Measurements from ENCODE around the gene COL23A1.

COL23A1 gene

DNA sequence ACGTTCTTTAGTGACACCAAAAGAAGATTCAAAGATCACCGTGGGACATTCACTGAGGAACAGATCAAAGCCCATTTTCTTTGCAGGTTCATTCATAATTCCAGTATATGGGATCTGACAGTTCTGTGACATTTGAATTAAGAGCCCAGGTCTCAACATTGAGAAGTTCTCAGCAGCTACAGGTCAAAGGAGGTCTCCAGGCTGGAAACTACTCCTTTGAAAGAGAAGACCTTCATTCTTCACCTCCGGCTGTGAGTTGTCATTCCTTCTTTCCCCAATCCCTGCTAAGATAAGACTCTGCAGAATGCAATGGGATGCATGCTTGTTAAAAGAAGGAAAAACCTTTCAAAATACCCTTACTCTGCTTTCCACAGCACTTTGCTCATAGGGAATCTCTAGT is 79.0 kb downstream of the COL23A1 start:
- Histone ChIP-seq H4K91ac (ENCODE audit: low read depth, low read length, poor library complexity) (no peak overlapping the region), H4K8ac (ENCODE audit: low read depth, low read length) (no peak overlapping the region)
- no CpG with 5 or more reads among the region's 3 CpGs for WGBS, 2 donors (ENCODE audit: extremely low coverage in 2 of 2, insufficient read length in 2 of 2, insufficient replicate concordance in 1 of 2)

DNA sequence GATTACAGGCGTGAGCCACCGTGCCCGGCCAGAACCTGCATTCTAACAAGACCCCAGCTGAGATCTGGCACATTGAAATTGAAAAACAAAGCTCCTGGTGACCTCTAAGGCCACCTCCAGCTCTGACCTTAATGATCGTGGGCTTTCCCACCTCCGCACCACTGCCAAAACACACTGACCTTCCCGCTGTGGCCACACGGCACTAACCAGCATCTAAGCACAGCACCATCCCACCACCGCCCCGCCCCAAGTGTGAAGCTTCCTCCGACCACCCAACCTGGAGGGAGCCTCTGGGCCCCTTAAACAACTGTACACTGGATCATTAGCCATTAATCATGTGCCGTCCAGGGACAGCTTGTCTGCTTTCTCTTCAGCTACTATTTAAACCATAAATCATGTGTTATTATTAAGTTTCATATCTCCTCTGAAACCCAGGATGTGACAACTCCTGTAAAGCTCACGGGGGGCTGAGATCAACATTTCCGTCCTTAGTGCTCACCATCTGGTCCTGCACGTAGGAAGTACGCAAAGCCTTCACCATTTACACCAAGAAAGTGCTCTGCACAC is 80.6 kb downstream of the COL23A1 start:
- H2BK120ac ChIP-seq (ENCODE audit: low read depth, low read length) = no peak overlapping the region
- H3K14ac ChIP-seq (ENCODE audit: low read length) = no peak overlapping the region
- no peak overlapping the region for H3K4me3 ChIP-seq (ENCODE audit: low read length in 2 of 2)
- H3K27ac ChIP-seq (replicated peaks; ENCODE audit: low read length) = no peak overlapping the region
- no peak overlapping the region for H3K4ac ChIP-seq (ENCODE audit: low read length)
- peaks cover under 1 to 5% of the 10 kb centered on the region in 2 donors for H3K4me1 ChIP-seq (ENCODE audit: control insufficient read depth in 2 of 2, insufficient read depth in 1 of 2, low read depth in 1 of 2, low read length in 2 of 2)
- H3K9me3 ChIP-seq (replicated peaks in 1 of 2; ENCODE audit: control insufficient read depth in 2 of 2, insufficient read depth in 1 of 2, low read depth in 1 of 2, low read length in 2 of 2) = peaks cover 6 to 22% of the 10 kb centered on the region in 2 donors
- no peak overlapping the region for H4K91ac ChIP-seq (ENCODE audit: low read depth, low read length, poor library complexity)
- no peaks in the 10 kb centered on the region for H3K27me3 ChIP-seq (ENCODE audit: control insufficient read depth in 3 of 3, insufficient read depth in 3 of 3, low read depth in 1 of 3, low read length in 3 of 3)
- no peak overlapping the region for H4K8ac ChIP-seq (ENCODE audit: low read depth, low read length)
- H3K23ac ChIP-seq (ENCODE audit: low read depth, low read length, poor library complexity) = no peak overlapping the region
- no peak overlapping the region for H2BK5ac ChIP-seq (ENCODE audit: low read length)
- no peak overlapping the region for H2BK15ac ChIP-seq (ENCODE audit: low read length)
- H3K9ac ChIP-seq (ENCODE audit: low read depth, low read length, poor library complexity) = no peak overlapping the region
- H2AFZ ChIP-seq (ENCODE audit: low read length) = no peak overlapping the region
- no peak overlapping the region for H3K4me2 ChIP-seq (ENCODE audit: insufficient read depth, low read length, poor library complexity, severe bottlenecking)
- H3K18ac ChIP-seq (ENCODE audit: low read length) = no peak overlapping the region
- no peak overlapping the region for H2BK12ac ChIP-seq (ENCODE audit: low read length)
- H3K36me3 ChIP-seq (replicated peaks in 1 of 2; ENCODE audit: control insufficient read depth in 2 of 2, insufficient read depth in 2 of 2, low read length in 2 of 2) = no peaks in the 10 kb centered on the region
- no peaks in the 10 kb centered on the region for H3K79me1 ChIP-seq (ENCODE audit: low read depth, low read length)
- WGBS, 2 donors (ENCODE audit: extremely low coverage in 2 of 2, insufficient read length in 2 of 2, insufficient replicate concordance in 1 of 2) = no CpG with 5 or more reads among the region's 15 CpGs
- H2AK5ac ChIP-seq (ENCODE audit: low read depth, low read length) = no peak overlapping the region
- DNase-seq (ENCODE audit: low spot score) = no peak

More for the DNA sequence above, 79.0 kb downstream of the COL23A1 start:
- H2AFZ ChIP-seq (ENCODE audit: low read length) = no peak overlapping the region
- no peak overlapping the region for H3K23ac ChIP-seq (ENCODE audit: low read depth, low read length, poor library complexity)
- no peak overlapping the region for H3K27ac ChIP-seq (replicated peaks; ENCODE audit: low read length)
- no peak overlapping the region for H3K18ac ChIP-seq (ENCODE audit: low read length)
- no peak for DNase-seq (ENCODE audit: low spot score)
- H3K9me3 ChIP-seq (replicated peaks in 1 of 2; ENCODE audit: control insufficient read depth in 2 of 2, insufficient read depth in 1 of 2, low read depth in 1 of 2, low read length in 2 of 2) = peaks cover 6 to 22% of the 10 kb centered on the region in 2 donors
- no peak overlapping the region for H2AK5ac ChIP-seq (ENCODE audit: low read depth, low read length)
- no peaks in the 10 kb centered on the region for H3K36me3 ChIP-seq (replicated peaks in 1 of 2; ENCODE audit: control insufficient read depth in 2 of 2, insufficient read depth in 2 of 2, low read length in 2 of 2)
- H3K27me3 ChIP-seq (ENCODE audit: control insufficient read depth in 3 of 3, insufficient read depth in 3 of 3, low read depth in 1 of 3, low read length in 3 of 3) = no peaks in the 10 kb centered on the region
- no peak overlapping the region for H3K14ac ChIP-seq (ENCODE audit: low read length)
- no peak overlapping the region for H3K9ac ChIP-seq (ENCODE audit: low read depth, low read length, poor library complexity)
- no peak overlapping the region for H2BK120ac ChIP-seq (ENCODE audit: low read depth, low read length)
- H3K4me2 ChIP-seq (ENCODE audit: insufficient read depth, low read length, poor library complexity, severe bottlenecking) = no peak overlapping the region
- no peaks in the 10 kb centered on the region for H3K79me1 ChIP-seq (ENCODE audit: low read depth, low read length)
- no peak overlapping the region for H2BK5ac ChIP-seq (ENCODE audit: low read length)
- no peak overlapping the region for H3K4ac ChIP-seq (ENCODE audit: low read length)
- H3K4me1 ChIP-seq (ENCODE audit: control insufficient read depth in 2 of 2, insufficient read depth in 1 of 2, low read depth in 1 of 2, low read length in 2 of 2) = no peaks in the 10 kb centered on the region
- H3K4me3 ChIP-seq (ENCODE audit: low read length in 2 of 2) = no peak overlapping the region
- no peak overlapping the region for H2BK12ac ChIP-seq (ENCODE audit: low read length)
- H2BK15ac ChIP-seq (ENCODE audit: low read length) = no peak overlapping the region

DNA sequence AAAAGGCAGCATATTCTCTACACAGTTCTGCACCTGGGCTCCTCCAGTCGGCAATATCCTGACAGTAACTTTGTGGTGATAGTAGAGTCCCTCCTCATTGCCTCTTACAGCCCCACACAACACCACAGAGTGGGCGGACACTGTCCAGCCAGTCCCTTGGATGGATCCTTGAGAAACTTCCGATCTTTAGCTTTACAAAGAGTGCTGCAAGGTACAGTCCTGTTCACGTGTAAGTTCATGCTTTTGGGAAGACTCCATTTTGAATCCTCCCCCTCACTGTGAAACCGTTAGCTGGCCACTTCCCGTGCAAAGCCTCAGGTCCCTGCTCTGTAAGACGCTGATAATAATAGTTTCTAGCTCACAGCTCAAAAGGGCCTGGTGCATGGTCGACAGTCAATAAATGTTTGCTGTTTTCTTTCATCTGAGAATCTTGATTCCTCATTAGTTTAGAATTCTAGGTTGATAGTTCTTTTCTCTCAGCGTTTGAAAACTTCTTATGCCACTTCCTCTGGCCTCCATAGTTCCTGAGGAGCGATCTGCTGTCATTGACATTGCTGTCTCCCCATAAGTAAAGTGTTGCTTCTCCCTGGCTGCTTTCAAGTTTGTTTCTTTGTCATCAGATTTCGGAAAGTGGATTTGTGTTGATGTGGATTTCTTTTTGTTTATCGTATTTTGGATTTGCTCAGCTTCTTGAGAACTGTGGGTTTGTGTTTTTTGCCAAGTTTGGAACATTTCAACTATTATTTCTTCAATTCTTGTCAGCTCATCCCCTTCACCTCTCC is 82.9 kb downstream of the COL23A1 start:
- H3K4me2 ChIP-seq (ENCODE audit: insufficient read depth, low read length, poor library complexity, severe bottlenecking) = no peak overlapping the region
- H3K9me3 ChIP-seq (replicated peaks in 1 of 2; ENCODE audit: control insufficient read depth in 2 of 2, insufficient read depth in 1 of 2, low read depth in 1 of 2, low read length in 2 of 2) = peaks cover 6 to 17% of the 10 kb centered on the region in 2 donors
- no CpG with 5 or more reads among the region's 12 CpGs for WGBS, 2 donors (ENCODE audit: extremely low coverage in 2 of 2, insufficient read length in 2 of 2, insufficient replicate concordance in 1 of 2)
- no peak overlapping the region for H2AFZ ChIP-seq (ENCODE audit: low read length)
- H2AK5ac ChIP-seq (ENCODE audit: low read depth, low read length) = no peak overlapping the region
- no peaks in the 10 kb centered on the region for H3K79me1 ChIP-seq (ENCODE audit: low read depth, low read length)
- H3K4ac ChIP-seq (ENCODE audit: low read length) = no peak overlapping the region
- no peaks in the 10 kb centered on the region for H3K27me3 ChIP-seq (ENCODE audit: control insufficient read depth in 3 of 3, insufficient read depth in 3 of 3, low read depth in 1 of 3, low read length in 3 of 3)
- H3K36me3 ChIP-seq (replicated peaks in 1 of 2; ENCODE audit: control insufficient read depth in 2 of 2, insufficient read depth in 2 of 2, low read length in 2 of 2) = no peaks in the 10 kb centered on the region
- H3K4me3 ChIP-seq (ENCODE audit: low read length in 2 of 2) = no peak overlapping the region
- H2BK15ac ChIP-seq (ENCODE audit: low read length) = no peak overlapping the region
- no peak overlapping the region for H4K91ac ChIP-seq (ENCODE audit: low read depth, low read length, poor library complexity)
- H3K9ac ChIP-seq (ENCODE audit: low read depth, low read length, poor library complexity) = no peak overlapping the region
- H4K8ac ChIP-seq (ENCODE audit: low read depth, low read length) = no peak overlapping the region
- H3K14ac ChIP-seq (ENCODE audit: low read length) = no peak overlapping the region
- H2BK120ac ChIP-seq (ENCODE audit: low read depth, low read length) = no peak overlapping the region
- no peak overlapping the region for H2BK12ac ChIP-seq (ENCODE audit: low read length)
- no peak overlapping the region for H3K27ac ChIP-seq (replicated peaks; ENCODE audit: low read length)
- peaks cover 4 to 9% of the 10 kb centered on the region in 2 donors for H3K4me1 ChIP-seq (ENCODE audit: control insufficient read depth in 2 of 2, insufficient read depth in 1 of 2, low read depth in 1 of 2, low read length in 2 of 2)
- no peak overlapping the region for H3K23ac ChIP-seq (ENCODE audit: low read depth, low read length, poor library complexity)
- no peak overlapping the region for H2BK5ac ChIP-seq (ENCODE audit: low read length)
- no peak overlapping the region for H3K18ac ChIP-seq (ENCODE audit: low read length)
- DNase-seq (ENCODE audit: low spot score) = no peak

DNA sequence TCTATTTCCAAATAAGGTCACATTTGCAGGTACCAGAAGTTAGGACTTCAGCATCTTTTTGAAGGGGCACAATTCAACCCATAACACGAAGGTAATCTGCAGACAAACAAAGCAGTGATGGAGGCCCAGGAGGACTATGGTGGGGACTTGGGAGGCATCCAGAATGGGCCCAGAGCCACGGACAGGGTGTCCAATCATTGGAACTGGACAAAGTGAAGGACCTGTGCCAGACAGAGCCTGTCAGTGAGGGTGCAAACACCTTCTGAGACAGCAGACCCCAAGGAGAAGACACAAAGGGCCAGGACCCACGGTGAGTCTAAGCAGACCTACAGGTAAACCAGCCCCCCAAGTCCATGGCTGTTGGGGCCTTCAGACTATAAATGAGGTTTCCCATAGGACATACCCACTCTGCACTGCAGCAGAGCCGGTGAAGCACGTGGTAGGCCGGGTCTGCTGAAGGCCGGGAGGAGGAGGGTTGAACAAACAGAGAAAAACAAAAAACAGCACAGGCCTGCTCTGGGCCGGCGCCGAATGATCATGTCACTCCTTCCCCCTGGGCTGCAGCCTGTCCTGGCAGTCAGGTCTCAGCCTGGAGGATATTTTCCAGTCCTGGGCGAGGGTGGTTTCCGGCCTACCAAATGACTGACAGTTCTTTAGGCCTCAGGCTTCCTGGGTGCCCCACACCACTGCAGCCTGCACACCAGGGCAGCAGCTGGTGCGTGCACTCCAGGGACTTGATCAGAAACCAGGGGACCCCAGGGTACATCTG is 84.4 kb downstream of the COL23A1 start:
- H3K23ac ChIP-seq (ENCODE audit: low read depth, low read length, poor library complexity) = no peak overlapping the region
- no peak overlapping the region for H2AK5ac ChIP-seq (ENCODE audit: low read depth, low read length)
- no peaks in the 10 kb centered on the region for H3K27me3 ChIP-seq (ENCODE audit: control insufficient read depth in 3 of 3, insufficient read depth in 3 of 3, low read depth in 1 of 3, low read length in 3 of 3)
- no peak overlapping the region for H3K9ac ChIP-seq (ENCODE audit: low read depth, low read length, poor library complexity)
- H3K36me3 ChIP-seq (replicated peaks in 1 of 2; ENCODE audit: control insufficient read depth in 2 of 2, insufficient read depth in 2 of 2, low read length in 2 of 2) = no peaks in the 10 kb centered on the region
- no peak overlapping the region for H3K4me3 ChIP-seq (ENCODE audit: low read length in 2 of 2)
- peaks cover 6 to 17% of the 10 kb centered on the region in 2 donors for H3K9me3 ChIP-seq (replicated peaks in 1 of 2; ENCODE audit: control insufficient read depth in 2 of 2, insufficient read depth in 1 of 2, low read depth in 1 of 2, low read length in 2 of 2)
- no peak overlapping the region for H3K18ac ChIP-seq (ENCODE audit: low read length)
- H2AFZ ChIP-seq (ENCODE audit: low read length) = no peak overlapping the region
- no peaks in the 10 kb centered on the region for H3K79me1 ChIP-seq (ENCODE audit: low read depth, low read length)
- H3K27ac ChIP-seq (replicated peaks; ENCODE audit: low read length) = no peak overlapping the region
- H2BK120ac ChIP-seq (ENCODE audit: low read depth, low read length) = no peak overlapping the region
- H3K4me2 ChIP-seq (ENCODE audit: insufficient read depth, low read length, poor library complexity, severe bottlenecking) = no peak overlapping the region
- no peak overlapping the region for H4K91ac ChIP-seq (ENCODE audit: low read depth, low read length, poor library complexity)
- H2BK5ac ChIP-seq (ENCODE audit: low read length) = no peak overlapping the region
- no peak overlapping the region for H4K8ac ChIP-seq (ENCODE audit: low read depth, low read length)
- no CpG with 5 or more reads among the region's 13 CpGs for WGBS, 2 donors (ENCODE audit: extremely low coverage in 2 of 2, insufficient read length in 2 of 2, insufficient replicate concordance in 1 of 2)
- H2BK12ac ChIP-seq (ENCODE audit: low read length) = no peak overlapping the region
- H3K4ac ChIP-seq (ENCODE audit: low read length) = no peak overlapping the region
- DNase-seq (ENCODE audit: low spot score) = no peak
- H3K14ac ChIP-seq (ENCODE audit: low read length) = no peak overlapping the region
- H3K4me1 ChIP-seq (ENCODE audit: control insufficient read depth in 2 of 2, insufficient read depth in 1 of 2, low read depth in 1 of 2, low read length in 2 of 2) = peaks cover 4 to 9% of the 10 kb centered on the region in 2 donors
- no peak overlapping the region for H2BK15ac ChIP-seq (ENCODE audit: low read length)

Data from neuronal stem cell (in vitro differentiated cells).